GM21360 (cell line): Measurements from ENCODE around the gene VPS39.

Source experiments
- ATAC-seq: cut with Tn5 transposase; IDR thresholded peaks from one replicate; pipeline ENCODE4 v1.9.1; 2021; ENCODE audit warnings: mild to moderate bottlenecking, moderate library complexity; ENCODE audit not compliant: unreplicated experiment

Gene VPS39

GRCh38 chr15:42199126-42199525 is 9.0 kb downstream of the VPS39 start:
- no peak for ATAC-seq

GRCh38 chr15:42198516-42198915 is 9.6 kb downstream of the VPS39 start:
- ATAC-seq = no peak

- ATAC-seq = no peak
Measured at GRCh38 chr15:42194513-42194912, 13.6 kb downstream of the VPS39 start.

- no peak for ATAC-seq
Measured at GRCh38 chr15:42193383-42193782, 14.7 kb downstream of the VPS39 start.

GRCh38 chr15:42191610-42192346 is 16.3 kb downstream of the VPS39 start:
- peak; percentile 44 for ATAC-seq

GRCh38 chr15:42190370-42190769 is 17.7 kb downstream of the VPS39 start:
- no peak for ATAC-seq

- ATAC-seq = no peak
Measured at GRCh38 chr15:42185801-42186200, 22.3 kb downstream of the VPS39 start.

GRCh38 chr15:42184736-42185135 is 23.4 kb downstream of the VPS39 start:
- ATAC-seq = no peak

- no peak for ATAC-seq
Measured at GRCh38 chr15:42184296-42184695, 23.8 kb downstream of the VPS39 start.

GRCh38 chr15:42182961-42183360 is 25.1 kb downstream of the VPS39 start:
- no peak for ATAC-seq

- no peak for ATAC-seq
Measured at GRCh38 chr15:42182328-42182886, 25.7 kb downstream of the VPS39 start.

GRCh38 chr15:42178056-42178455 is 30.0 kb downstream of the VPS39 start:
- ATAC-seq = no peak

GRCh38 chr15:42175671-42176070 is 32.4 kb downstream of the VPS39 start:
- ATAC-seq = no peak

- ATAC-seq = no peak
Measured at GRCh38 chr15:42172475-42172874, 35.6 kb downstream of the VPS39 start.

GRCh38 chr15:42171795-42172194 is 36.3 kb downstream of the VPS39 start:
- no peak for ATAC-seq

- no peak for ATAC-seq
Measured at GRCh38 chr15:42171122-42171521, 37.0 kb downstream of the VPS39 start.

GRCh38 chr15:42166225-42166940 is 41.7 kb downstream of the VPS39 start:
- ATAC-seq = no peak

- no peak for ATAC-seq
Measured at GRCh38 chr15:42165106-42165505, 43.0 kb downstream of the VPS39 start.

- no peak for ATAC-seq
Measured at GRCh38 chr15:42163947-42164550, 44.1 kb downstream of the VPS39 start.

GRCh38 chr15:42163291-42163690 is 44.8 kb downstream of the VPS39 start:
- ATAC-seq = no peak

GRCh38 chr15:42160136-42160535 is 48.0 kb downstream of the VPS39 start:
- no peak for ATAC-seq
